HCT116 (cell line): ENCODE data around the gene CCBE1. TPM values are rescaled to one million over a fixed set of nuclear protein-coding genes. Genes with fewer than 3 reads are reported as not detected.

Experiments used
- ATAC-seq: fragments of 200-7000 bp; cut with Tn5 transposase; 2 replicates; pipeline ENCODE4 v1.9.1; 2020; ENCODE audit warnings: mild to moderate bottlenecking, moderate library complexity
- BruUV-seq: library from RNA; stranded (reverse); fragments of 400-500 nt; replicated peaks from 2 replicates; lab custom pipeline; 2021; lab: Mats Ljungman, UMichigan
- CTCF ChIA-PET: fragments of 300-600 bp; sonication (Branson Sonifier 250); formaldehyde crosslinking; loops from one replicate; lab custom pipeline; 2021; ENCODE audit warnings: antibody characterized with exemption; lab: Charles Lee
- POLR2A ChIA-PET: fragments of 300-600, 350-600 bp; sonication (Branson Sonifier 250); formaldehyde crosslinking; loops from one replicate; lab custom pipeline; 2021; ENCODE audit warnings: antibody characterized with exemption; lab: Charles Lee
- RAD21 ChIA-PET, 2 experiments: fragments of 300-600 bp; sonication (Branson Sonifier 250); formaldehyde crosslinking; loops; one replicate each; lab custom pipeline; 2023; ENCODE audit warnings: low total read pairs in 2 of 2; ENCODE audit not compliant: uncharacterized antibody in 2 of 2, unreplicated experiment in 2 of 2, low non-redundant PET in 1 of 2; lab: Charles Lee
- DNase-seq: peaks from one replicate; pipeline ENCODE4 v3.0.0-alpha.2; 2010; ENCODE audit warnings: low read depth, low spot score
- H2AFZ ChIP-seq: fragments of 200-600 bp; shearing (Covaris generic), sonication (generic); 2 replicates; pipeline ENCODE4 v1.6.1; 2017; ENCODE audit warnings: low read depth, mixed run types, mixed read lengths, antibody characterized with exemption, low read length; ENCODE audit not compliant: poor library complexity, severe bottlenecking
- H3K27ac ChIP-seq: 2 replicates; pipeline ENCODE4 v1.5.1; 2012; ENCODE audit warnings: low read depth, low read length
- H3K27me3 ChIP-seq: fragments of 200-600 bp; sonication (generic); 2 replicates; pipeline ENCODE4 v1.6.1; 2016; ENCODE audit warnings: mixed run types, low read length, mixed read lengths; ENCODE audit not compliant: insufficient read depth
- H3K36me3 ChIP-seq, 2 experiments: fragments of 200-500 bp in 1 of 2; fragments of 200-600 bp in 1 of 2; sonication (Bioruptor generic) in 1 of 2; sonication (generic) in 1 of 2; 2 replicates each; pipeline versions ENCODE4 v1.5.1 to v1.6.1; 2014 to 2016; ENCODE audit warnings: low read length in 2 of 2, inconsistent platforms in 1 of 2, mixed read lengths in 1 of 2, mixed run types in 1 of 2; ENCODE audit not compliant: insufficient read depth in 2 of 2, control insufficient read depth in 1 of 2
- H3K4me1 ChIP-seq, 2 experiments: fragments of 200-600 bp in 1 of 2; sonication (generic) in 1 of 2; 2 replicates each; pipeline versions ENCODE4 v1.5.1 to v1.6.1; 2012 to 2017; ENCODE audit warnings: low read length in 2 of 2, inconsistent platforms in 1 of 2, mild to moderate bottlenecking in 1 of 2, mixed read lengths in 1 of 2, mixed run types in 1 of 2, moderate library complexity in 1 of 2; ENCODE audit not compliant: insufficient read depth in 2 of 2, control insufficient read depth in 1 of 2
- H3K4me2 ChIP-seq: fragments of 200-600 bp; sonication (generic); 2 replicates; pipeline ENCODE4 v1.6.1; 2017; ENCODE audit warnings: mixed run types, low read length, mixed read lengths
- H3K4me3 ChIP-seq, 2 experiments: fragments of 200-600 bp in 1 of 2; sonication (generic) in 1 of 2; replicated peaks in 1 of 2; 2 replicates each; pipeline ENCODE4 v1.5.1; 2011 to 2016; ENCODE audit warnings: low read length in 2 of 2, control low read depth in 1 of 2, low read depth in 1 of 2, mild to moderate bottlenecking in 1 of 2, mixed read lengths in 1 of 2, mixed run types in 1 of 2
- H3K79me2 ChIP-seq: fragments of 200-600 bp; sonication (generic); 2 replicates; pipeline ENCODE4 v1.6.1; 2017; ENCODE audit warnings: mild to moderate bottlenecking, mixed run types, low read length, moderate library complexity, mixed read lengths; ENCODE audit not compliant: insufficient read depth
- H3K9ac ChIP-seq: fragments of 200-600 bp; sonication (generic); 2 replicates; pipeline ENCODE4 v1.6.1; 2016; ENCODE audit warnings: low read length, mixed read lengths
- H3K9me2 ChIP-seq: fragments of 200-600 bp; sonication (generic), shearing (Covaris generic); 2 replicates; pipeline ENCODE4 v1.6.1; 2017; ENCODE audit warnings: mixed run types, mild to moderate bottlenecking, moderate library complexity; ENCODE audit not compliant: insufficient read depth
- H3K9me3 ChIP-seq, 2 experiments: fragments of 200-500 bp in 1 of 2; fragments of 200-600 bp in 1 of 2; sonication (Bioruptor generic) in 1 of 2; sonication (generic) in 1 of 2; 2 replicates each; pipeline ENCODE4 v1.6.1; 2014 to 2017; ENCODE audit warnings: low read length in 2 of 2, mixed read lengths in 2 of 2, inconsistent platforms in 1 of 2, low read depth in 1 of 2, mild to moderate bottlenecking in 1 of 2, mixed run types in 1 of 2, moderate library complexity in 1 of 2; ENCODE audit not compliant: control insufficient read depth in 1 of 2, insufficient read depth in 1 of 2
- H4K20me1 ChIP-seq: fragments of 200-600 bp; sonication (generic), shearing (Covaris generic); 2 replicates; pipeline ENCODE4 v1.6.1; 2017; ENCODE audit warnings: mixed run types, mild to moderate bottlenecking, moderate library complexity; ENCODE audit not compliant: insufficient read depth
- CBX3 ChIP-seq: IDR thresholded peaks from 2 replicates; pipeline ENCODE4 v1.6.1; 2012; ENCODE audit warnings: low read depth
- CEBPB ChIP-seq: IDR thresholded peaks from 2 replicates; pipeline ENCODE4 v1.6.1; 2012; ENCODE audit warnings: low read depth
- EGR1 ChIP-seq: IDR thresholded peaks from 2 replicates; pipeline ENCODE4 v1.6.1; 2012; ENCODE audit warnings: low read depth
- EZH2phosphoT487 ChIP-seq: fragments of 200-600 bp; IDR thresholded peaks from 2 replicates; pipeline ENCODE4 v1.6.1; 2018; ENCODE audit warnings: antibody characterized with exemption, borderline replicate concordance
- FOSL1 ChIP-seq: IDR thresholded peaks from 2 replicates; pipeline ENCODE4 v1.6.1; 2012; ENCODE audit warnings: low read depth
- JUND ChIP-seq: IDR thresholded peaks from 2 replicates; pipeline ENCODE4 v1.6.1; 2012
- POLR2A ChIP-seq: IDR thresholded peaks from 2 replicates; pipeline ENCODE4 v1.7.0; 2011; ENCODE audit warnings: borderline replicate concordance; ENCODE audit not compliant: insufficient read depth, insufficient read length; ENCODE audit errors: extremely low read depth
- RAD21 ChIP-seq: IDR thresholded peaks from 2 replicates; pipeline ENCODE4 v1.6.1; 2012; ENCODE audit warnings: low read depth, mild to moderate bottlenecking
- SRF ChIP-seq: IDR thresholded peaks from 2 replicates; pipeline ENCODE4 v1.6.1; 2012; ENCODE audit warnings: low read depth
- TCF7L2 ChIP-seq: IDR thresholded peaks from 2 replicates; pipeline ENCODE4 v1.7.0; 2011; ENCODE audit warnings: borderline replicate concordance, inconsistent platforms; ENCODE audit not compliant: insufficient read depth, insufficient read length; ENCODE audit errors: extremely low read depth
- YY1 ChIP-seq: IDR thresholded peaks from 2 replicates; pipeline ENCODE4 v1.6.1; 2011; ENCODE audit warnings: low read length, low read depth, moderate library complexity, mild to moderate bottlenecking; ENCODE audit not compliant: insufficient replicate concordance; ENCODE audit errors: extremely low read depth
- ZFX ChIP-seq: fragments of 450-650 bp; IDR thresholded peaks from 2 replicates; pipeline ENCODE4 v1.6.1; 2017
- ZNF274 ChIP-seq: fragments of 200-500 bp; sonication (Bioruptor generic); IDR thresholded peaks from 2 replicates; pipeline ENCODE4 v1.6.1; 2014; ENCODE audit warnings: mild to moderate bottlenecking, low read depth, low read length, inconsistent platforms
- intact Hi-C: fragments of 100-400 bp; cut with micrococcal nuclease; formaldehyde crosslinking; loops from 2 replicates; pipeline ENCODE4 v1.10.0; 2022
- total RNA-seq: library from RNA; stranded (reverse); gene quantifications from one replicate; pipeline ENCODE4 v1.2.1, GENCODE V29; 2021; ENCODE audit not compliant: unreplicated experiment
- TF ChIP-seq, protein P1 (sequence below): IDR thresholded peaks from 2 replicates; pipeline ENCODE4 v1.6.1; 2012; ENCODE audit warnings: low read depth
- TF ChIP-seq, protein P2 (sequence below): IDR thresholded peaks from 2 replicates; pipeline ENCODE4 v1.6.1; 2012
- TF ChIP-seq, protein P3 (sequence below): IDR thresholded peaks from 2 replicates; pipeline ENCODE4 v1.6.1; 2012
- TF ChIP-seq, protein P4 (sequence below), 3 experiments: fragments of 200-600 bp in 1 of 3; sonication (generic) in 1 of 3; IDR thresholded peaks in 2 of 3; conservative IDR thresholded peaks in 1 of 3; 2 replicates each; pipeline ENCODE4 v1.5.1; 2012 to 2017; ENCODE audit warnings: low read depth in 2 of 3, low read length in 2 of 3, antibody characterized with exemption in 1 of 3, borderline replicate concordance in 1 of 3, control low read depth in 1 of 3, mild to moderate bottlenecking in 1 of 3, mixed read lengths in 1 of 3, mixed run types in 1 of 3, moderate library complexity in 1 of 3; ENCODE audit not compliant: insufficient read depth in 1 of 3

Gene CCBE1
- total RNA-seq, 1 experiment from 2014 or later, result 0.84 TPM

DNA sequence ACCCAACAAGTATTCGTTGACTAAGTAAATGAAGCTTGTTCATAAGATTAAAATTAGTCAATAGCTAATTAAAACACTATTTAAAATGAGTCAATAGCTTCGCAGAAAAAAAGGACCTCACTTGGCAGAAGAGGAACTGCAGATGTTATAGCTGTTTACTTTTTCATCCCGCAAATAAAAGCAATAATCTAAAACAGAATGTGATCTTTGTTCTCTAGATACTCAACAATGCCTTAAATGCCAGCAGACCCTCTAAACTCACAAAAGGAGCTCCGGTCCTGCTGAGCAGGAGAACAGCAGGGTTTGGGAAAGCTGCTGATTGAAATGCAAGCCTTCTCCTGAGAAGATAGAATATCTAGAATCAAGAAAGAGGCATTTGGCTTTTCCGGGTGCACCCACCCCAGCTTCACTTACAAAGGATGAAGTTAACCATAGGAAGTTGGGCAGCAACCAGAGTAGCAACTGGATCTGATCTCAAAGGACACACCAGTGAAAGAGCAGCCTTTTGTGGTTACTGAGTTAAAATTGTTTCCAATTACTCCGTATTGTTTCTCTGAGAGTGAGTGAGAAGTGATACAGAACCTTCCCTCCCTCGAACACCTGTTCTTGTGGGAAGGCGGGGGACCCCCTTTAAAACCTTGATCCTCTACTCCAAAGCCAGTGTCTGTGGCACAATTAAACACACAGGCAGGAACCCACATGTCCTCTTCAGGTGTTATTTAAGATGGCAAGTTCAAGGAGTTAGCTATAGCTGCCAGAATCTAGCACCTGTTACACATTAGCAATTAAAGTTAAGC, 6.8 kb downstream of the CCBE1 start (continued):
- TF ChIP-seq, protein P1, sequence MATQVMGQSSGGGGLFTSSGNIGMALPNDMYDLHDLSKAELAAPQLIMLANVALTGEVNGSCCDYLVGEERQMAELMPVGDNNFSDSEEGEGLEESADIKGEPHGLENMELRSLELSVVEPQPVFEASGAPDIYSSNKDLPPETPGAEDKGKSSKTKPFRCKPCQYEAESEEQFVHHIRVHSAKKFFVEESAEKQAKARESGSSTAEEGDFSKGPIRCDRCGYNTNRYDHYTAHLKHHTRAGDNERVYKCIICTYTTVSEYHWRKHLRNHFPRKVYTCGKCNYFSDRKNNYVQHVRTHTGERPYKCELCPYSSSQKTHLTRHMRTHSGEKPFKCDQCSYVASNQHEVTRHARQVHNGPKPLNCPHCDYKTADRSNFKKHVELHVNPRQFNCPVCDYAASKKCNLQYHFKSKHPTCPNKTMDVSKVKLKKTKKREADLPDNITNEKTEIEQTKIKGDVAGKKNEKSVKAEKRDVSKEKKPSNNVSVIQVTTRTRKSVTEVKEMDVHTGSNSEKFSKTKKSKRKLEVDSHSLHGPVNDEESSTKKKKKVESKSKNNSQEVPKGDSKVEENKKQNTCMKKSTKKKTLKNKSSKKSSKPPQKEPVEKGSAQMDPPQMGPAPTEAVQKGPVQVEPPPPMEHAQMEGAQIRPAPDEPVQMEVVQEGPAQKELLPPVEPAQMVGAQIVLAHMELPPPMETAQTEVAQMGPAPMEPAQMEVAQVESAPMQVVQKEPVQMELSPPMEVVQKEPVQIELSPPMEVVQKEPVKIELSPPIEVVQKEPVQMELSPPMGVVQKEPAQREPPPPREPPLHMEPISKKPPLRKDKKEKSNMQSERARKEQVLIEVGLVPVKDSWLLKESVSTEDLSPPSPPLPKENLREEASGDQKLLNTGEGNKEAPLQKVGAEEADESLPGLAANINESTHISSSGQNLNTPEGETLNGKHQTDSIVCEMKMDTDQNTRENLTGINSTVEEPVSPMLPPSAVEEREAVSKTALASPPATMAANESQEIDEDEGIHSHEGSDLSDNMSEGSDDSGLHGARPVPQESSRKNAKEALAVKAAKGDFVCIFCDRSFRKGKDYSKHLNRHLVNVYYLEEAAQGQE, result no peak
- no peak for TF ChIP-seq TCF7L2

DNA sequence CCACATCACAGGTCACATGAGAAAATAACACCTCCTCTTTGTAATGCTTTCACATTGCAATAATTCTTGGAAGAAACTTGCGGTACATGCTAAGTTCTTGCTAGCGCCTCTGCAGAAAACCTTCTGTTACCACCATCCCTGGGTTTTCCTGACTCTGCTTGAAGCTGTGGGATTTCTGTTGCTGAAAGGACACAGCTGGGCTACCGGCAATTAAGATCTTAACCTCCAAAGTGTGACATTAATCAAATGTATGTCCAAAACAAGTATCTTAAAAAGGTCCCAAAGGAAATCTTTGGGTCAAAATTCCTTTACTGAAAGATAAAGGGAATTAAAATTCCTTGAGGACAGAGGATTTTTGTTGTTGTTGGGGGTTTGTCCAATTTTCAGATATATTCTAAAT, 7.5 kb downstream of the CCBE1 start:
- Histone ChIP-seq H3K4me3 (no peak overlapping the region), H4K20me1 (no peaks in the 10 kb centered on the region), H3K9ac (no peak overlapping the region), H3K36me3 (no peaks in the 10 kb centered on the region), H3K4me1 (no peaks in the 10 kb centered on the region), H3K27ac (no peak overlapping the region), H3K79me2 (no peaks in the 10 kb centered on the region), H3K4me2 (no peak overlapping the region), H3K27me3 (peaks cover 57% of the 10 kb centered on the region), H3K9me2 (no peaks in the 10 kb centered on the region), H2AFZ (no peak overlapping the region), H3K9me3 (no peaks in the 10 kb centered on the region)
- DNase-seq (no peak), ATAC-seq (no peak)
- TF ChIP-seq RAD21, result no peak
- TF ChIP-seq, protein P2, sequence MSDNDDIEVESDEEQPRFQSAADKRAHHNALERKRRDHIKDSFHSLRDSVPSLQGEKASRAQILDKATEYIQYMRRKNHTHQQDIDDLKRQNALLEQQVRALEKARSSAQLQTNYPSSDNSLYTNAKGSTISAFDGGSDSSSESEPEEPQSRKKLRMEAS, result no peak
- TF ChIP-seq CEBPB, result no peak
- no peak for TF ChIP-seq ZFX
- TF ChIP-seq POLR2A, result no peak
- TF ChIP-seq, protein P3, sequence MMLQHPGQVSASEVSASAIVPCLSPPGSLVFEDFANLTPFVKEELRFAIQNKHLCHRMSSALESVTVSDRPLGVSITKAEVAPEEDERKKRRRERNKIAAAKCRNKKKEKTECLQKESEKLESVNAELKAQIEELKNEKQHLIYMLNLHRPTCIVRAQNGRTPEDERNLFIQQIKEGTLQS, result no peak
- TF ChIP-seq, protein P4, sequence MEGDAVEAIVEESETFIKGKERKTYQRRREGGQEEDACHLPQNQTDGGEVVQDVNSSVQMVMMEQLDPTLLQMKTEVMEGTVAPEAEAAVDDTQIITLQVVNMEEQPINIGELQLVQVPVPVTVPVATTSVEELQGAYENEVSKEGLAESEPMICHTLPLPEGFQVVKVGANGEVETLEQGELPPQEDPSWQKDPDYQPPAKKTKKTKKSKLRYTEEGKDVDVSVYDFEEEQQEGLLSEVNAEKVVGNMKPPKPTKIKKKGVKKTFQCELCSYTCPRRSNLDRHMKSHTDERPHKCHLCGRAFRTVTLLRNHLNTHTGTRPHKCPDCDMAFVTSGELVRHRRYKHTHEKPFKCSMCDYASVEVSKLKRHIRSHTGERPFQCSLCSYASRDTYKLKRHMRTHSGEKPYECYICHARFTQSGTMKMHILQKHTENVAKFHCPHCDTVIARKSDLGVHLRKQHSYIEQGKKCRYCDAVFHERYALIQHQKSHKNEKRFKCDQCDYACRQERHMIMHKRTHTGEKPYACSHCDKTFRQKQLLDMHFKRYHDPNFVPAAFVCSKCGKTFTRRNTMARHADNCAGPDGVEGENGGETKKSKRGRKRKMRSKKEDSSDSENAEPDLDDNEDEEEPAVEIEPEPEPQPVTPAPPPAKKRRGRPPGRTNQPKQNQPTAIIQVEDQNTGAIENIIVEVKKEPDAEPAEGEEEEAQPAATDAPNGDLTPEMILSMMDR (IDR thresholded peaks at IDR 0.05 in 2 of 3, conservative IDR thresholded peaks at IDR 0.05 in 1 of 3; ENCODE audit: borderline replicate concordance in 1 of 3, insufficient read depth in 1 of 3, low read depth in 2 of 3, low read length in 2 of 3), result no peak
- no peak for TF ChIP-seq EZH2phosphoT487
- no peak for TF ChIP-seq CBX3
- no peak for TF ChIP-seq EGR1
- no peak for TF ChIP-seq YY1
- TF ChIP-seq FOSL1, result no peak
- no peak for TF ChIP-seq SRF
- TF ChIP-seq ZNF274, result no peak
- no peak for TF ChIP-seq JUND
- intact Hi-C loops, result loop anchor here (10.0 kb wide), 1 partner anchor 855 kb away; no protein-coding TSS in a partner anchor
- ChIA-PET POLR2A (no interaction called here), CTCF (interaction anchor here (1.3 kb wide), 1 partner anchor 7 kb away, joined by 5 read pairs; the partner anchor contains the start of gene CCBE1), RAD21 (no interaction called here)
- no TSS peak for BruUV-seq
